OCI-LY7 (cell line): ENCODE data around the gene ABCF1. TPM values are rescaled to one million over a fixed set of nuclear protein-coding genes. Genes with fewer than 3 reads are reported as not detected.

ENCODE experiments used
- BruUV-seq: library from RNA; stranded (reverse); fragments of 400-500 nt; replicated peaks from 2 replicates; lab custom pipeline; 2021; lab: Mats Ljungman, UMichigan
- CTCF ChIA-PET: fragments of 300-600 bp; sonication (Branson Sonifier 250); formaldehyde crosslinking; loops from one replicate; lab custom pipeline; 2022; ENCODE audit warnings: antibody characterized with exemption; ENCODE audit not compliant: unreplicated experiment; lab: Charles Lee
- POLR2A ChIA-PET: fragments of 300-600 bp; sonication (Branson Sonifier 250); formaldehyde crosslinking; loops from one replicate; lab custom pipeline; 2022; ENCODE audit warnings: antibody characterized with exemption; lab: Charles Lee
- DNase-seq: peaks from one replicate; pipeline ENCODE4 v3.0.0-alpha.2; 2015; ENCODE audit warnings: low spot score
- H2AFZ ChIP-seq: fragments of 200-600 bp; sonication (generic), shearing (Covaris generic); 2 replicates; pipeline ENCODE4 v1.6.1; 2014; ENCODE audit warnings: mild to moderate bottlenecking, antibody characterized with exemption, low read length, moderate library complexity
- H3K27ac ChIP-seq: fragments of 200-600 bp; sonication (generic); 2 replicates; pipeline ENCODE4 v1.5.1; 2014; ENCODE audit warnings: mixed run types, low read depth, mild to moderate bottlenecking, moderate library complexity, low read length, inconsistent platforms; ENCODE audit not compliant: poor library complexity, severe bottlenecking
- H3K36me3 ChIP-seq: fragments of 200-600 bp; sonication (generic); 2 replicates; pipeline ENCODE4 v1.6.1; 2014; ENCODE audit warnings: mild to moderate bottlenecking, antibody characterized with exemption, low read length, moderate library complexity, mixed read lengths; ENCODE audit not compliant: insufficient read depth
- H3K4me1 ChIP-seq: fragments of 200-600 bp; sonication (generic); 2 replicates; pipeline ENCODE4 v1.5.1; 2014; ENCODE audit warnings: mild to moderate bottlenecking, low read length; ENCODE audit not compliant: insufficient read depth, poor library complexity, severe bottlenecking
- H3K4me2 ChIP-seq: fragments of 200-600 bp; sonication (generic); 2 replicates; pipeline ENCODE4 v1.6.1; 2014; ENCODE audit warnings: mild to moderate bottlenecking, low read length
- H3K4me3 ChIP-seq: fragments of 200-600 bp; sonication (generic); 2 replicates; pipeline ENCODE4 v1.5.1; 2014; ENCODE audit warnings: mild to moderate bottlenecking, low read depth, low read length; ENCODE audit not compliant: poor library complexity, severe bottlenecking
- H3K79me2 ChIP-seq: fragments of 200-600 bp; sonication (generic); 2 replicates; pipeline ENCODE4 v1.6.1; 2016; ENCODE audit warnings: low read depth, mild to moderate bottlenecking, low read length, moderate library complexity, mixed read lengths; ENCODE audit not compliant: insufficient read depth
- H3K9me2 ChIP-seq: fragments of 200-600 bp; sonication (generic); 2 replicates; pipeline ENCODE4 v1.6.1; 2016; ENCODE audit warnings: mild to moderate bottlenecking, low read length, mixed read lengths; ENCODE audit not compliant: insufficient read depth
- H3K9me3 ChIP-seq: fragments of 200-600 bp; sonication (generic); 2 replicates; pipeline ENCODE4 v1.6.1; 2014; ENCODE audit warnings: mild to moderate bottlenecking, mixed run types, low read length, mixed read lengths
- H4K20me1 ChIP-seq: fragments of 200-600 bp; sonication (generic); 2 replicates; pipeline ENCODE4 v1.6.1; 2014; ENCODE audit warnings: mild to moderate bottlenecking, antibody characterized with exemption, low read length, moderate library complexity, mixed read lengths; ENCODE audit not compliant: insufficient read depth
- CTCF ChIP-seq: fragments of 200-600 bp; sonication (generic); conservative IDR thresholded peaks from 2 replicates; pipeline ENCODE4 v1.5.1; 2014; ENCODE audit warnings: mild to moderate bottlenecking, antibody characterized with exemption, low read length, moderate library complexity, mixed read lengths
- EZH2phosphoT487 ChIP-seq: fragments of 200-600 bp; sonication (generic); IDR thresholded peaks from 2 replicates; pipeline ENCODE4 v1.6.1; 2018; ENCODE audit warnings: low read depth, borderline replicate concordance, mild to moderate bottlenecking, mixed run types, antibody characterized with exemption, low read length, moderate library complexity, mixed read lengths
- intact Hi-C: fragments of 100-400 bp; cut with micrococcal nuclease; formaldehyde crosslinking; loops from one replicate; pipeline ENCODE4 v1.10.0; 2022; ENCODE audit not compliant: unreplicated experiment
- total RNA-seq, 2 experiments: library from RNA; depleted of rRNA in 1 of 2; stranded (reverse); fragments of >200 nt in 1 of 2; shearing (Covaris generic) in 1 of 2; gene quantifications; 2 replicates each; pipeline ENCODE4 v1.2.3, GENCODE V29; 2014 to 2022

ABCF1 gene
- total RNA-seq, 2 experiments from 2014 or later: 53.0 to 86.7 TPM

GRCh38 chr6:30554962-30555815 is 16.1 kb upstream of the ABCF1 start:
- peaks cover 37% of the 10 kb centered on the region for H3K79me2 ChIP-seq

GRCh38 chr6:30555816-30556065 is 15.5 kb upstream of the ABCF1 start:
- peaks cover 61% of the 10 kb centered on the region for H3K36me3 ChIP-seq
- peaks cover 18% of the 10 kb centered on the region for H3K4me1 ChIP-seq
- H3K4me2 ChIP-seq: peak overlapping the region; percentile 81
- H3K27ac ChIP-seq: peak overlapping the region; percentile 89
- CTCF ChIA-PET: no interaction called here
- H3K9me3 ChIP-seq: no peaks in the 10 kb centered on the region
- peak overlapping the region; percentile 84 for H3K4me3 ChIP-seq
- no peak for DNase-seq
- H2AFZ ChIP-seq: peak overlapping the region; percentile 70; the same call in 1 of the 2 replicates
- POLR2A ChIA-PET: interaction anchor here (1.9 kb wide), 1 partner anchor 11 kb away, joined by 6 read pairs; no protein-coding TSS in a partner anchor
- peaks cover 37% of the 10 kb centered on the region for H3K79me2 ChIP-seq
- BruUV-seq: no TSS peak
- intact Hi-C loops: loop anchor here (2.0 to 5.0 kb wide), 5 partner anchors 15 to 352 kb away; partner anchors contain the start of genes ABCF1, FLOT1, GTF2H4 and IER3
- H4K20me1 ChIP-seq: peaks cover 12% of the 10 kb centered on the region
- no peaks in the 10 kb centered on the region for H3K9me2 ChIP-seq
- TF ChIP-seq EZH2phosphoT487: no peak
- no peak for TF ChIP-seq CTCF

More at GRCh38 chr6:30554962-30555815, 16.1 kb upstream of the ABCF1 start:
- BruUV-seq: no TSS peak
- intact Hi-C loops: loop anchor here (5.0 kb wide), 3 partner anchors 167 to 352 kb away; partner anchors contain the start of genes FLOT1, GTF2H4, IER3 and TUBB
- H3K36me3 ChIP-seq: peaks cover 64% of the 10 kb centered on the region
- POLR2A ChIA-PET: interaction anchor here (0.6 to 1.9 kb wide), 2 partner anchors 10 to 16 kb away, joined by 3 to 6 read pairs; partner anchors contain the start of gene ABCF1
- H2AFZ ChIP-seq: peak overlapping the region; percentile 70; the same call in 1 of the 2 replicates
- peak overlapping the region; percentile 89 for H3K27ac ChIP-seq
- peak overlapping the region; percentile 84 for H3K4me3 ChIP-seq
- H4K20me1 ChIP-seq: peaks cover 12% of the 10 kb centered on the region
- TF ChIP-seq CTCF (peak; percentile 30; the same call in 1 of the 2 replicates), EZH2phosphoT487 (no peak)
- H3K9me2 ChIP-seq: no peaks in the 10 kb centered on the region
- H3K9me3 ChIP-seq: no peaks in the 10 kb centered on the region
- CTCF ChIA-PET: no interaction called here
- peaks cover 18% of the 10 kb centered on the region for H3K4me1 ChIP-seq
- DNase-seq: peak; percentile 44
- peak overlapping the region; percentile 81 for H3K4me2 ChIP-seq
